GM23338 (cell line): ENCODE measurements around the gene SLC47A1. TPM values are rescaled to one million over a fixed set of nuclear protein-coding genes. Genes with fewer than 3 reads are reported as not detected.

Experiments
- ATAC-seq: fragments of 200-7000 bp; cut with Tn5 transposase; 3 replicates; pipeline ENCODE4 v1.9.1; 2020
- DNase-seq: peaks from one replicate; pipeline ENCODE4 v3.0.0-alpha.2; 2015; ENCODE audit warnings: low spot score
- H2AFZ ChIP-seq: fragments of 200-600 bp; sonication (generic); 2 replicates; pipeline ENCODE4 v1.8.0; 2016; ENCODE audit warnings: antibody characterized with exemption, mild to moderate bottlenecking, moderate library complexity
- H3F3A ChIP-seq: fragments of 200-600 bp; sonication (generic); replicated peaks from 2 replicates; pipeline ENCODE4 v1.8.0; 2017; ENCODE audit warnings: antibody characterized with exemption, mixed run types, low read depth
- H3K27ac ChIP-seq: fragments of 200-600 bp; sonication (generic); 2 replicates; pipeline ENCODE4 v1.6.1; 2016; ENCODE audit warnings: low read depth
- H3K27me3 ChIP-seq: fragments of 200-600 bp; sonication (generic); 2 replicates; pipeline ENCODE4 v1.8.0; 2016; ENCODE audit warnings: mild to moderate bottlenecking, mixed run types, moderate library complexity; ENCODE audit not compliant: insufficient read depth
- H3K36me3 ChIP-seq: fragments of 200-600 bp; sonication (generic); 2 replicates; pipeline ENCODE4 v1.8.0; 2016; ENCODE audit warnings: mild to moderate bottlenecking; ENCODE audit not compliant: insufficient read depth
- H3K4me1 ChIP-seq: fragments of 200-600 bp; sonication (generic); 2 replicates; pipeline ENCODE4 v1.8.0; 2016; ENCODE audit warnings: mild to moderate bottlenecking, moderate library complexity; ENCODE audit not compliant: insufficient read depth
- H3K4me2 ChIP-seq: fragments of 200-600 bp; sonication (generic); 2 replicates; pipeline ENCODE4 v1.7.1; 2017; ENCODE audit warnings: mixed run types
- H3K4me3 ChIP-seq: fragments of 200-600 bp; sonication (generic); 2 replicates; pipeline ENCODE4 v1.6.1; 2016; ENCODE audit warnings: mixed run types
- H3K79me2 ChIP-seq: fragments of 200-600 bp; sonication (generic); replicated peaks from 2 replicates; pipeline ENCODE4 v1.8.0; 2017; ENCODE audit warnings: mild to moderate bottlenecking; ENCODE audit not compliant: insufficient read depth
- H3K9me2 ChIP-seq: fragments of 200-600 bp; sonication (generic); 2 replicates; pipeline ENCODE4 v1.8.0; 2017; ENCODE audit not compliant: insufficient read depth
- H4K20me1 ChIP-seq: fragments of 200-600 bp; sonication (generic); replicated peaks from 2 replicates; pipeline ENCODE4 v1.8.0; 2017; ENCODE audit warnings: mild to moderate bottlenecking; ENCODE audit not compliant: insufficient read depth
- H3K27ac Mint-ChIP-seq: 2 replicates; pipeline ENCODE4 v1.8.0; 2020; ENCODE audit warnings: inconsistent platforms, mild to moderate bottlenecking, moderate library complexity, mixed read lengths
- H3K27me3 Mint-ChIP-seq: 3 replicates; pipeline ENCODE4 v1.8.0; 2022; ENCODE audit warnings: low read depth, mild to moderate bottlenecking, moderate library complexity, mixed read lengths, inconsistent platforms; ENCODE audit not compliant: insufficient read depth, poor library complexity
- H3K36me3 Mint-ChIP-seq: 3 replicates; pipeline ENCODE4 v1.8.0; 2021; ENCODE audit warnings: low read depth, mild to moderate bottlenecking, inconsistent platforms, moderate library complexity, mixed read lengths
- H3K4me1 Mint-ChIP-seq: 3 replicates; pipeline ENCODE4 v1.8.0; 2020; ENCODE audit warnings: mild to moderate bottlenecking, inconsistent platforms, mixed read lengths
- H3K4me3 Mint-ChIP-seq: 3 replicates; pipeline ENCODE4 v1.8.0; 2021; ENCODE audit warnings: moderate library complexity, mild to moderate bottlenecking, inconsistent platforms, mixed read lengths
- H3K9me3 Mint-ChIP-seq: 3 replicates; pipeline ENCODE4 v1.8.0; 2020; ENCODE audit warnings: moderate library complexity, mild to moderate bottlenecking, inconsistent platforms, mixed read lengths
- CREB1 ChIP-seq: fragments of 250-450 bp; sonication (Bioruptor Pico); IDR thresholded peaks from 2 replicates; pipeline ENCODE4 v1.5.0; 2020; ENCODE audit warnings: low read depth, mild to moderate bottlenecking, moderate library complexity
- CTCF ChIP-seq, 2 experiments: fragments of 200-600 bp in 1 of 2; sonication (generic) in 1 of 2; conservative IDR thresholded peaks; 2 replicates each; pipeline versions ENCODE4 v1.5.1 to v1.6.1; 2016 to 2017; ENCODE audit warnings: antibody characterized with exemption in 2 of 2, low read depth in 2 of 2, mild to moderate bottlenecking in 2 of 2, moderate library complexity in 1 of 2
- ETS1 ChIP-seq: IDR thresholded peaks from 2 replicates; pipeline ENCODE4 v1.6.1; 2016; ENCODE audit warnings: antibody characterized with exemption
- EZH2 ChIP-seq: fragments of 200-600 bp; sonication (generic); IDR thresholded peaks from one replicate; pipeline ENCODE4 v1.8.0; 2017; ENCODE audit warnings: antibody characterized with exemption, mild to moderate bottlenecking, low read depth; ENCODE audit not compliant: unreplicated experiment
- NANOG ChIP-seq: IDR thresholded peaks from 2 replicates; pipeline ENCODE4 v1.6.1; 2016; ENCODE audit warnings: antibody characterized with exemption, borderline replicate concordance
- POLR2AphosphoS5 ChIP-seq: IDR thresholded peaks from 2 replicates; pipeline ENCODE4 v1.6.1; 2016; ENCODE audit warnings: antibody characterized with exemption, low read depth
- STAT1 ChIP-seq: IDR thresholded peaks from one replicate; pipeline ENCODE4 v1.6.1; 2016; ENCODE audit warnings: antibody characterized with exemption; ENCODE audit not compliant: unreplicated experiment
- ZNF114 ChIP-seq: fragments of 250-450 bp; sonication (Bioruptor Pico); IDR thresholded peaks from 2 replicates; pipeline ENCODE4 v1.5.0; 2020; ENCODE audit warnings: mild to moderate bottlenecking, moderate library complexity
- polyA plus RNA-seq: library from polyadenylated mRNA; unstranded; fragments of >200 nt; fragmentation: Nextera tagmentation; extraction: Ambion mirVana; gene quantifications from 2 replicates; pipeline ENCODE4 v1.2.1, GENCODE V29; 2016
- total RNA-seq: library from RNA; depleted of rRNA; stranded (reverse); fragments of >200 nt; shearing (Covaris generic); gene quantifications from 2 replicates; pipeline ENCODE4 v1.2.3, GENCODE V29; 2014
- TF ChIP-seq, protein P1 (sequence below): IDR thresholded peaks from one replicate; pipeline ENCODE4 v1.6.1; 2018; ENCODE audit warnings: antibody characterized with exemption; ENCODE audit not compliant: unreplicated experiment

The SLC47A1 gene
- total and polyA plus RNA-seq, 2 experiments from 2014 or later = 0.53 to 1.9 TPM

- H3K36me3 Mint-ChIP-seq = no peaks in the 10 kb centered on the region
- H3K4me3 Mint-ChIP-seq = no peak overlapping the region
- TF ChIP-seq ZNF114 (CRISPR knock-in tag) (no peak), NANOG (no peak), EZH2 (no peak), POLR2AphosphoS5 (no peak), ETS1 (no peak)
- H3K27ac Mint-ChIP-seq = no peak overlapping the region
- Histone ChIP-seq H3K4me3 (no peak overlapping the region), H3K79me2 (no peaks in the 10 kb centered on the region), H2AFZ (no peak overlapping the region), H3K4me1 (no peaks in the 10 kb centered on the region), H3K27ac (no peak overlapping the region), H3K9me2 (no peaks in the 10 kb centered on the region), H4K20me1 (no peaks in the 10 kb centered on the region), H3K27me3 (no peaks in the 10 kb centered on the region), H3K36me3 (no peaks in the 10 kb centered on the region), H3F3A (no peaks in the 10 kb centered on the region), H3K4me2 (no peak overlapping the region)
- DNase-seq = no peak
- ATAC-seq = no peak
- no peaks in the 10 kb centered on the region for H3K4me1 Mint-ChIP-seq
- H3K27me3 Mint-ChIP-seq = no peaks in the 10 kb centered on the region
- H3K9me3 Mint-ChIP-seq = no peaks in the 10 kb centered on the region
Observed at GRCh38 chr17:19590451-19590850, 56.8 kb downstream of the SLC47A1 start.

DNA sequence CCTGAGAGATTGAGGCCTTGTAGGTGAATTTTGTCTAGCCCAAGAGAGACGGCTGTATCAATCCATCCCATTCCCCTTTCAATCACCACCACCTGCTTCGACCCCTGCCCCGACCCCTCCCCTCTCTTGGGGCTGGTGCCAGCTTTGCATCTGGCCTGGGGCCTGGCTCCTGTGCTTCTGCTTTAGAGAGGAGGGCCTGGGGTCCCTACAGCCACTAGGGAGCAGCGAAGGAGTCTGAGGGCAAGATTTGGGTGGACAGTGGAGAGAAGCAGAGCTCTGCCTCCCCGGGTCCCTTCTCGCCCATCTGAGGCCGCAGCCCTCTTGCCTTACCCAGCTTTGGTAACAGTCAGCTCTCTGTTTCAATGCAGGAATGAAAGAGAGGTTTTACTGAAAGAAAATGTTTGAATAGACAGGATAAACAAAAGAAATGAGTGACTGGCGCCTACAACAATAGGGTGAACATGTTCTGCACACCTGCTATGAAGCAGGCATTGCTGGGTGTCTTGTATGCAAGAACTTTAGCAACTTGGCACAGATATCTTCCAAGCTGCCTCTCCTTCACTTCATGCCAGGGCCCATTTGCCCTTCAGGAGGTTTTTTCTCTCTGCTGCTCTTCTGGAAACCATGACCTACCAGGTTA, 57.4 kb downstream of the SLC47A1 start:
- Mint-ChIP-seq H3K36me3 (no peaks in the 10 kb centered on the region), H3K27me3 (no peaks in the 10 kb centered on the region), H3K27ac (no peak overlapping the region), H3K4me1 (no peaks in the 10 kb centered on the region), H3K4me3 (no peak overlapping the region), H3K9me3 (no peaks in the 10 kb centered on the region)
- Histone ChIP-seq H3K79me2 (no peaks in the 10 kb centered on the region), H3K4me3 (no peak overlapping the region), H3F3A (no peaks in the 10 kb centered on the region), H3K4me1 (no peaks in the 10 kb centered on the region), H3K4me2 (no peak overlapping the region), H3K27ac (no peak overlapping the region), H3K9me2 (no peaks in the 10 kb centered on the region), H2AFZ (no peak overlapping the region), H3K27me3 (no peaks in the 10 kb centered on the region), H4K20me1 (no peaks in the 10 kb centered on the region), H3K36me3 (no peaks in the 10 kb centered on the region)
- ATAC-seq (peak; percentile 78), DNase-seq (peak; percentile 24)
- TF ChIP-seq CTCF (conservative IDR thresholded peaks at IDR 0.05; ENCODE audit: low read depth in 2 of 2) (peak in 1 of 2 experiments; percentile 42; a peak in 2 of 4 replicates), CREB1 (CRISPR knock-in tag) (no peak), STAT1 (no peak)
- TF ChIP-seq, protein P1, sequence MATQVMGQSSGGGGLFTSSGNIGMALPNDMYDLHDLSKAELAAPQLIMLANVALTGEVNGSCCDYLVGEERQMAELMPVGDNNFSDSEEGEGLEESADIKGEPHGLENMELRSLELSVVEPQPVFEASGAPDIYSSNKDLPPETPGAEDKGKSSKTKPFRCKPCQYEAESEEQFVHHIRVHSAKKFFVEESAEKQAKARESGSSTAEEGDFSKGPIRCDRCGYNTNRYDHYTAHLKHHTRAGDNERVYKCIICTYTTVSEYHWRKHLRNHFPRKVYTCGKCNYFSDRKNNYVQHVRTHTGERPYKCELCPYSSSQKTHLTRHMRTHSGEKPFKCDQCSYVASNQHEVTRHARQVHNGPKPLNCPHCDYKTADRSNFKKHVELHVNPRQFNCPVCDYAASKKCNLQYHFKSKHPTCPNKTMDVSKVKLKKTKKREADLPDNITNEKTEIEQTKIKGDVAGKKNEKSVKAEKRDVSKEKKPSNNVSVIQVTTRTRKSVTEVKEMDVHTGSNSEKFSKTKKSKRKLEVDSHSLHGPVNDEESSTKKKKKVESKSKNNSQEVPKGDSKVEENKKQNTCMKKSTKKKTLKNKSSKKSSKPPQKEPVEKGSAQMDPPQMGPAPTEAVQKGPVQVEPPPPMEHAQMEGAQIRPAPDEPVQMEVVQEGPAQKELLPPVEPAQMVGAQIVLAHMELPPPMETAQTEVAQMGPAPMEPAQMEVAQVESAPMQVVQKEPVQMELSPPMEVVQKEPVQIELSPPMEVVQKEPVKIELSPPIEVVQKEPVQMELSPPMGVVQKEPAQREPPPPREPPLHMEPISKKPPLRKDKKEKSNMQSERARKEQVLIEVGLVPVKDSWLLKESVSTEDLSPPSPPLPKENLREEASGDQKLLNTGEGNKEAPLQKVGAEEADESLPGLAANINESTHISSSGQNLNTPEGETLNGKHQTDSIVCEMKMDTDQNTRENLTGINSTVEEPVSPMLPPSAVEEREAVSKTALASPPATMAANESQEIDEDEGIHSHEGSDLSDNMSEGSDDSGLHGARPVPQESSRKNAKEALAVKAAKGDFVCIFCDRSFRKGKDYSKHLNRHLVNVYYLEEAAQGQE = no peak
